Measurements from ENCODE around the gene ZNF679.
"Not testable (repeated sequence)": the region's sequence is repeated elsewhere in the genome, so short reads cannot be mapped to it uniquely, and the experiment has no call there.

DNA sequence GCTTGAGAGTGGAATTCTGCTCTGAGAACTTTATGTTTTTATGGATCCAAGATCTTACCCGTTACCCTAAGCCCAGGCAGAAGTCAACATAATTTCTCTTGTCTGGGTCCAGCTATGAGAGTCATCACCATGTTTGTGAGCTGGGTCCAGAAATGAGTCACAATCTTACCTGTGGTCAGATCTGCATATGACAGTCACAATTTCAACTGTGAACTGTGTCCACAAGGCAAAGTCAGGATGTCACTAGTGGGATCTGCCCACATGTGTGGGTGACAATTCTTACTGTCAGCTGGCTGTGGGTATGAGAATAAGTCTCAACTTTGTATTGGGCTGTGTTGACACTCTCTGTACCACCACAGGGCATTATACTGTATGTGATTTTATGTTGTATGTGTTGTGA is 69.1 kb downstream of the ZNF679 start:
- TF ChIP-seq, protein P1, sequence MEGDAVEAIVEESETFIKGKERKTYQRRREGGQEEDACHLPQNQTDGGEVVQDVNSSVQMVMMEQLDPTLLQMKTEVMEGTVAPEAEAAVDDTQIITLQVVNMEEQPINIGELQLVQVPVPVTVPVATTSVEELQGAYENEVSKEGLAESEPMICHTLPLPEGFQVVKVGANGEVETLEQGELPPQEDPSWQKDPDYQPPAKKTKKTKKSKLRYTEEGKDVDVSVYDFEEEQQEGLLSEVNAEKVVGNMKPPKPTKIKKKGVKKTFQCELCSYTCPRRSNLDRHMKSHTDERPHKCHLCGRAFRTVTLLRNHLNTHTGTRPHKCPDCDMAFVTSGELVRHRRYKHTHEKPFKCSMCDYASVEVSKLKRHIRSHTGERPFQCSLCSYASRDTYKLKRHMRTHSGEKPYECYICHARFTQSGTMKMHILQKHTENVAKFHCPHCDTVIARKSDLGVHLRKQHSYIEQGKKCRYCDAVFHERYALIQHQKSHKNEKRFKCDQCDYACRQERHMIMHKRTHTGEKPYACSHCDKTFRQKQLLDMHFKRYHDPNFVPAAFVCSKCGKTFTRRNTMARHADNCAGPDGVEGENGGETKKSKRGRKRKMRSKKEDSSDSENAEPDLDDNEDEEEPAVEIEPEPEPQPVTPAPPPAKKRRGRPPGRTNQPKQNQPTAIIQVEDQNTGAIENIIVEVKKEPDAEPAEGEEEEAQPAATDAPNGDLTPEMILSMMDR (IDR thresholded peaks at IDR 0.05), result not testable (repeated sequence)
- TF ChIP-seq POLR2A (IDR thresholded peaks at IDR 0.05), result not testable (repeated sequence)
